Coronary artery (tissue), 2 donors: ENCODE measurements around the gene TMEM170B.

Experiments
- DNase-seq: peaks from one replicate; pipeline ENCODE4 v3.0.0-alpha.2; 2017; ENCODE audit warnings: low spot score
- H3K27ac ChIP-seq, 2 donors: fragments of 200-600 bp; sonication (generic); one replicate each; pipeline ENCODE4 v1.5.1; 2016 to 2019
- H3K4me3 ChIP-seq: fragments of 200-600 bp; sonication (generic); 2 replicates; pipeline ENCODE4 v1.5.1; 2016; ENCODE audit warnings: mild to moderate bottlenecking, moderate library complexity
- TF ChIP-seq, protein P1 (sequence below): fragments of 200-600 bp; sonication (generic); IDR thresholded peaks from one replicate; pipeline ENCODE4 v1.5.1; 2019; ENCODE audit warnings: antibody characterized with exemption

The TMEM170B gene

DNA sequence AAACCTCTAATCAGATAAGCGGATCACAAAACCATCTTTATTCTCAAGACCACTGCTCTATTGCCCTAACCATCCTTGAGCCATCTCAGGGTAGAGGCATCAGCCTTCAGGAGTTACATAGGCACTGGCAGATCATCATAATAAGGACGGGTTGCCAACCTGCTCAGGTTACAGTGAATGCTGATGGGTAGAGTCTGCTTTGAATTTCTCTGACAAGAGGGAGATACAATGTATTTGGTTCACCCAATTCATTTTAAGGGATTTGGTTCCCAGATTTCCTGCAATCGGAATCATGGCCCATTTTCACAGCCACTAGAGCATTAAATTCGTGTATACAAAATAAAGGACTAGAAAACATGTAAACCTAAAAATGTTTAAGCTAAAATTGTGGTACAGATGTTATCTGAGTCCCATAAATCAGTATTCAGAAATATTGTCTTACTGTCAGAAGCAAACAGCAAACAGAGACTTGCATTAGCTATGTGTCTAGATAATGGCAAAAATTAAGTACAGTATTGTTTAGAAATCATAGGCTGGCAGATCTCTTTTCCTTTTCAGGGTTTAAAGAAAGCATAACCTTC is 41.9 kb upstream of the TMEM170B start:
- TF ChIP-seq, protein P1, sequence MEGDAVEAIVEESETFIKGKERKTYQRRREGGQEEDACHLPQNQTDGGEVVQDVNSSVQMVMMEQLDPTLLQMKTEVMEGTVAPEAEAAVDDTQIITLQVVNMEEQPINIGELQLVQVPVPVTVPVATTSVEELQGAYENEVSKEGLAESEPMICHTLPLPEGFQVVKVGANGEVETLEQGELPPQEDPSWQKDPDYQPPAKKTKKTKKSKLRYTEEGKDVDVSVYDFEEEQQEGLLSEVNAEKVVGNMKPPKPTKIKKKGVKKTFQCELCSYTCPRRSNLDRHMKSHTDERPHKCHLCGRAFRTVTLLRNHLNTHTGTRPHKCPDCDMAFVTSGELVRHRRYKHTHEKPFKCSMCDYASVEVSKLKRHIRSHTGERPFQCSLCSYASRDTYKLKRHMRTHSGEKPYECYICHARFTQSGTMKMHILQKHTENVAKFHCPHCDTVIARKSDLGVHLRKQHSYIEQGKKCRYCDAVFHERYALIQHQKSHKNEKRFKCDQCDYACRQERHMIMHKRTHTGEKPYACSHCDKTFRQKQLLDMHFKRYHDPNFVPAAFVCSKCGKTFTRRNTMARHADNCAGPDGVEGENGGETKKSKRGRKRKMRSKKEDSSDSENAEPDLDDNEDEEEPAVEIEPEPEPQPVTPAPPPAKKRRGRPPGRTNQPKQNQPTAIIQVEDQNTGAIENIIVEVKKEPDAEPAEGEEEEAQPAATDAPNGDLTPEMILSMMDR = no peak
- DNase-seq = no peak
- H3K27ac ChIP-seq = no peak overlapping the region
- H3K4me3 ChIP-seq = no peak overlapping the region

DNA sequence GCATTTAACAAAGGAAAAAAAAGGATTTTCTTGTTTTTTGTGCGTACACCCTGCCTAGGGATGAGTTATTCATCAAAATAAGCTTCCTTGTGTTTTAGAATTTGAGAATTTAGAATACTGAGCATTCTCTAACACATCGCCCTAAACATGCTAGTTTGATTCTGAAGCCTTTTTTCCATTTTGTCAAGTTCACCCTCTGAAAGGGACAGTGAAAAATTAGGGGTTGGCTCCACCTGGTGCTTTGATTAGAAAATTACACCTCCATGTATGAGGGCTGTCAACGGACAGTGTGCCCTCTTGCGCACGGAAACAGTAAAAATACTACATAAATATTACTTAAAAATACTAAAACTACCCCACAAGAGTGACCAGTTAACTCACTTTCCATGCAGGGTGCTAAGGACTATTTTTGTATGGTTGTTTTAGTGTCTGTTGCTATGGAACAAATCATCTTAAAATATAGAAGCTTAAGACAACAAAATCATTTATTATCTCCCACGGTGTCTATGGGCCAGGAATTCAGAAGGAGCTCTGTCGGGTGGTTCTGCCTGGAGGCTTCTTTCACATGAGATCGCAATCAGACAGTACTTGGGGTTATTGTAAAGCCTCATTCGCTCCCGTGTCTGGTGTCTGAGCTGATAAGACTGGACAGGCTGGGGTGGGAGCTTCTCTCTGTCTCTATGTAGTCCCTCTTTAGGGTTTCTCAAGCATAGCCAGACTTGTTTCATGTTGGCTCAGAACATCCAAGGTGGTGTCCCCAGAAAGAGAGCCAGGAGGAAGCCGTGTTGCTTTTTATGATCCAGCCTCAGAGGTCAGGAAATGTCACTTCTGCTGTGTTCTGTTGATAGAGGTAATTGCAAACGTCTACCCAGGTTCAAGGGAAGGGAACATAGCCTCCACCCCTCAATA is 41.1 kb upstream of the TMEM170B start:
- TF ChIP-seq, protein P1 = peak; percentile 71
- DNase-seq = no peak
- no peak overlapping the region for H3K27ac ChIP-seq
- no peak overlapping the region for H3K4me3 ChIP-seq

DNA sequence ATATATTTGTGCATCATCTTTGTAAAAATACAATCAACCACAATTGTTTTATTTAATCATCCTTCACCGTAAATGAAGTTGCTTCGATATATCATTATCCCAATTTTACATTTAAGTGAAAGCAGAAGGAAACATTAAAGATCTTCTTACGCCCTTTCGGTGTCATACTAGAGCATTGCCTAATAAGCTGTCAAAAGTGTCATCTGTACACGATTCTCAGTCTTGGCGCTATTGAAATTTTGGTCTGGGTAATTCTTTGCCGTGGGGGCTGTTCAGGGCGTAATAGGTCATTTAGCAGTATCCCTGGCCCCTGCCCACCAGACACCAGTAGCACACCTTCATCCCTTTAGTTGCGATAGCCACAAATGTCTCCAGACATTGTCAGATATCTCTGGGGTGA is 40.4 kb upstream of the TMEM170B start:
- Histone ChIP-seq H3K27ac (no peak overlapping the region), H3K4me3 (no peak overlapping the region)
- TF ChIP-seq, protein P1 = no peak
- no peak for DNase-seq

DNA sequence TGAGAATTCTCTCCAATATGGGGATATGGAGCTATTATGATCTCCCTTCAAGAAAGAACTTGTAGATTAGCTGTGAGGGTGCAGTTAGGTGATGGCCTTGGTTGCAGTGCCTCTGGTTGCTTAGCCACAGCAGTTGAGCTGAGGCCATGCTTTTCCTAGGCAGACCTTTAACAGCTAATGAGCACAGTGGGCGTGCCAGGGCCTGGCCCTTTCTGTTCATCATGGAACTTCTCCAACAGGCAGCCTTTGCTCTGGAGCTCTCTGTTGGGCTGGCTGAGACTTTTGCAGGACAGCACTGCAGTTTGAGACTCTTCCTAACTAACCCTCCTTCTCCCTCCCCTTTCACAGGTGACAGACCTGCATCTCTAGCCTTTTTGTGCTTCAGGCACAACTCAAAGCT is 39.7 kb upstream of the TMEM170B start:
- no peak overlapping the region for H3K4me3 ChIP-seq
- no peak overlapping the region for H3K27ac ChIP-seq
- no peak for DNase-seq
- TF ChIP-seq, protein P1 = no peak

DNA sequence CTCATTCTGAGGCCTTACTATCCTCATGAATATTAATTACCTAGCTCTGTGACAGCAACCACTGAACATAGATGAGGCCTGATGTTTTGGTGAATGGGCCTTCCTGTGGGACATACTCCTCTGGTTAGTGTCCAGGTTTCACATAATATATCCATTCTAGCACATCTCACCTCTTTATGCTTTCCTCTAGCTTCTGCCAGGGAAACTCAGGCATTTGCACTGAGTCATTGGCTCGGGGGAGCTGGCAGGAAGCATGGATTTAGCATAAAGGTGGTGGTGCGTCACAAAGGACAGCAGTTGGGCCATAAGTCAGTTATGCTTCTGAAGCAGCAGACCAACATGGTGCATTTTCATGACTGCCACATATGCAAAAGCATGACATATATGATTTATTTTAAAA is 37.5 kb upstream of the TMEM170B start:
- TF ChIP-seq, protein P1 = no peak
- H3K27ac ChIP-seq = no peak overlapping the region
- no peak for DNase-seq
- H3K4me3 ChIP-seq = no peak overlapping the region

DNA sequence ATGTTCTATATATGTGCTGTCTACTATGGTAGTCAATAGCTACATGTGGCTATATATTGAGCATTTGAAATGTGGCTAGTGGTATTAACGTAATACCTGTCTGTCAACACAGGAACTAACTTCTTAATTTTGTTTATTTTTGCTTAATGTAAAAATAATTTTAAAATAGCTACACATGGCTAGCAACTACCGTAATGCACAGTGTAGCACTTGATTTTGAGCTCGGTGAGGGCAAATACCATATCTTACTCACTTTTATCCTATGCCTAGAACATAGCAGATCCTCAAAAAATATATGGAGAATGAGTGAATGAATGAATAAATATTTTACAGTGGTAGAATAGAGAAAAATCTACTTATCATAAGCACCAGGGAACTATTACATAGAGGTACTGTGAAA is 28.1 kb upstream of the TMEM170B start:
- Histone ChIP-seq H3K27ac (no peak overlapping the region), H3K4me3 (no peak overlapping the region)
- TF ChIP-seq, protein P1 = no peak
- DNase-seq = no peak

DNA sequence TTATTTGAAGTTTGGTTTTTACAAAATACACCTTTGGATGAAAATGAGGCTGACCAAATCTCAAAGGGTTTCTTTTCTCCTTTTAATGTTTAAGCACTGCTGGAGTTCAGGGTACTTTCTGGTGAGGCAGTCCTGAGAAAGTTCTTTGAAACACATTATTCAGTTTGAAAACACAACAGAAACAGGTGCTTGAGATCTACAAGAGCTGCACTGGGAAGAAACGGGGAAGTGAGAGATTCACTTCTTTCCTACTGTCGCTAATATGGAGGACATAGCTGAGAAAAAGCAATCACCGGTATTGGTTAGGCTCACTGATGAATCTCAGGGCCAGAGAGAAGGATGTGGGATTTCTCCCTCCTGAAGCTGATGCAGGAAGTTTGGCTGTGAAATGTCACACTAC is 22.9 kb upstream of the TMEM170B start:
- TF ChIP-seq, protein P1 = no peak
- Histone ChIP-seq H3K27ac (no peak overlapping the region), H3K4me3 (no peak overlapping the region)
- DNase-seq = no peak
